HL-60 (cell line): ENCODE results near the gene SAP130.

Experiments used
- DNase-seq, 2 experiments: peaks; one replicate each; pipeline ENCODE4 v3.0.0-alpha.2; 2010 to 2020; ENCODE audit warnings: low read depth in 1 of 2, low spot score in 1 of 2
- H3K27ac ChIP-seq: fragments of 250-450 bp; sonication (Bioruptor Pico); replicated peaks from 2 replicates; pipeline ENCODE4 v1.5.1; 2020; ENCODE audit warnings: mild to moderate bottlenecking, moderate library complexity
- H3K27me3 ChIP-seq: fragments of 250-450 bp; sonication (Bioruptor Pico); 2 replicates; pipeline ENCODE4 v1.5.1; 2021; ENCODE audit warnings: mild to moderate bottlenecking, moderate library complexity; ENCODE audit not compliant: insufficient read depth, poor library complexity, severe bottlenecking
- H3K4me3 ChIP-seq: replicated peaks from 2 replicates; pipeline ENCODE4 v1.5.1; 2011; ENCODE audit warnings: mild to moderate bottlenecking, control low read depth, low read length; ENCODE audit not compliant: insufficient read depth
- GABPA ChIP-seq: IDR thresholded peaks from 2 replicates; pipeline ENCODE4 v1.6.1; 2012; ENCODE audit warnings: low read depth
- POLR2AphosphoS5 ChIP-seq: IDR thresholded peaks from 2 replicates; pipeline ENCODE4 v1.6.1; 2012; ENCODE audit warnings: low read depth
- SPI1 ChIP-seq: IDR thresholded peaks from 2 replicates; pipeline ENCODE4 v1.6.1; 2012; ENCODE audit warnings: low read depth, mild to moderate bottlenecking, borderline replicate concordance
- TF ChIP-seq, protein P1 (sequence below): IDR thresholded peaks from one replicate; pipeline ENCODE4 v1.5.1; 2011; ENCODE audit warnings: low read length, control low read depth, inconsistent platforms; ENCODE audit not compliant: insufficient read depth
- TF ChIP-seq, protein P2 (sequence below): IDR thresholded peaks from 2 replicates; pipeline ENCODE4 v1.6.1; 2012; ENCODE audit warnings: low read depth; ENCODE audit not compliant: insufficient replicate concordance

The SAP130 gene

GRCh38 chr2:127991742-127992141 is 36.1 kb downstream of the SAP130 start:
- Histone ChIP-seq H3K4me3 (no peak overlapping the region), H3K27me3 (no peaks in the 10 kb centered on the region), H3K27ac (no peak overlapping the region)
- DNase-seq = no peak
- TF ChIP-seq, protein P1, sequence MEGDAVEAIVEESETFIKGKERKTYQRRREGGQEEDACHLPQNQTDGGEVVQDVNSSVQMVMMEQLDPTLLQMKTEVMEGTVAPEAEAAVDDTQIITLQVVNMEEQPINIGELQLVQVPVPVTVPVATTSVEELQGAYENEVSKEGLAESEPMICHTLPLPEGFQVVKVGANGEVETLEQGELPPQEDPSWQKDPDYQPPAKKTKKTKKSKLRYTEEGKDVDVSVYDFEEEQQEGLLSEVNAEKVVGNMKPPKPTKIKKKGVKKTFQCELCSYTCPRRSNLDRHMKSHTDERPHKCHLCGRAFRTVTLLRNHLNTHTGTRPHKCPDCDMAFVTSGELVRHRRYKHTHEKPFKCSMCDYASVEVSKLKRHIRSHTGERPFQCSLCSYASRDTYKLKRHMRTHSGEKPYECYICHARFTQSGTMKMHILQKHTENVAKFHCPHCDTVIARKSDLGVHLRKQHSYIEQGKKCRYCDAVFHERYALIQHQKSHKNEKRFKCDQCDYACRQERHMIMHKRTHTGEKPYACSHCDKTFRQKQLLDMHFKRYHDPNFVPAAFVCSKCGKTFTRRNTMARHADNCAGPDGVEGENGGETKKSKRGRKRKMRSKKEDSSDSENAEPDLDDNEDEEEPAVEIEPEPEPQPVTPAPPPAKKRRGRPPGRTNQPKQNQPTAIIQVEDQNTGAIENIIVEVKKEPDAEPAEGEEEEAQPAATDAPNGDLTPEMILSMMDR = no peak
- TF ChIP-seq SPI1 (no peak), POLR2AphosphoS5 (no peak), GABPA (no peak)
- TF ChIP-seq, protein P2, sequence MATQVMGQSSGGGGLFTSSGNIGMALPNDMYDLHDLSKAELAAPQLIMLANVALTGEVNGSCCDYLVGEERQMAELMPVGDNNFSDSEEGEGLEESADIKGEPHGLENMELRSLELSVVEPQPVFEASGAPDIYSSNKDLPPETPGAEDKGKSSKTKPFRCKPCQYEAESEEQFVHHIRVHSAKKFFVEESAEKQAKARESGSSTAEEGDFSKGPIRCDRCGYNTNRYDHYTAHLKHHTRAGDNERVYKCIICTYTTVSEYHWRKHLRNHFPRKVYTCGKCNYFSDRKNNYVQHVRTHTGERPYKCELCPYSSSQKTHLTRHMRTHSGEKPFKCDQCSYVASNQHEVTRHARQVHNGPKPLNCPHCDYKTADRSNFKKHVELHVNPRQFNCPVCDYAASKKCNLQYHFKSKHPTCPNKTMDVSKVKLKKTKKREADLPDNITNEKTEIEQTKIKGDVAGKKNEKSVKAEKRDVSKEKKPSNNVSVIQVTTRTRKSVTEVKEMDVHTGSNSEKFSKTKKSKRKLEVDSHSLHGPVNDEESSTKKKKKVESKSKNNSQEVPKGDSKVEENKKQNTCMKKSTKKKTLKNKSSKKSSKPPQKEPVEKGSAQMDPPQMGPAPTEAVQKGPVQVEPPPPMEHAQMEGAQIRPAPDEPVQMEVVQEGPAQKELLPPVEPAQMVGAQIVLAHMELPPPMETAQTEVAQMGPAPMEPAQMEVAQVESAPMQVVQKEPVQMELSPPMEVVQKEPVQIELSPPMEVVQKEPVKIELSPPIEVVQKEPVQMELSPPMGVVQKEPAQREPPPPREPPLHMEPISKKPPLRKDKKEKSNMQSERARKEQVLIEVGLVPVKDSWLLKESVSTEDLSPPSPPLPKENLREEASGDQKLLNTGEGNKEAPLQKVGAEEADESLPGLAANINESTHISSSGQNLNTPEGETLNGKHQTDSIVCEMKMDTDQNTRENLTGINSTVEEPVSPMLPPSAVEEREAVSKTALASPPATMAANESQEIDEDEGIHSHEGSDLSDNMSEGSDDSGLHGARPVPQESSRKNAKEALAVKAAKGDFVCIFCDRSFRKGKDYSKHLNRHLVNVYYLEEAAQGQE = no peak

- DNase-seq = no peak
- TF ChIP-seq, protein P1 = no peak
- no peak for TF ChIP-seq SPI1
- TF ChIP-seq GABPA = no peak
- TF ChIP-seq POLR2AphosphoS5 = no peak
Measured at GRCh38 chr2:127986548-127987079, 41.2 kb downstream of the SAP130 start.

DNA sequence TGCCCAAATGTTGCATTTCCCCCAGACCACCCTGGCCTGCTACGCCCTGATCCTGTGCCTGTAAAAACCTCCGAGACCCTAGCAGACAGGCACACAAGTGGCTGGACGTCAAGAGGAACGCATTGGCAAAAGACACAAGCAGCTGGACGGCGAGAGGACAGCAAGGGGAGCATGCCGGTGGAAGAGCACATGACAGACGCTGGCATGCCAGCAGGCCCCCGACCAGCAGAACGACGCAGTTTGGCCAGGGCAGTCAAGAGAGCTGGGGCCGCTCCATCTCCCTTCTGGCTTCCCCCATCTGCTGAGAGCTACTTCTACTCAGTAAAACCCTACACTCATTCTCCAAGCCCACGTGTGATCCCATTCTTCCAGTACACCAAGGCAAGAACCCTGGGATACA is 42.1 kb downstream of the SAP130 start:
- Histone ChIP-seq H3K27me3 (no peaks in the 10 kb centered on the region), H3K27ac (no peak overlapping the region), H3K4me3 (no peak overlapping the region)
- TF ChIP-seq, protein P2 = no peak
- TF ChIP-seq POLR2AphosphoS5 (no peak), GABPA (no peak), SPI1 (no peak)
- TF ChIP-seq, protein P1 = no peak
- no peak for DNase-seq

More at GRCh38 chr2:127986548-127987079, 41.2 kb downstream of the SAP130 start:
- no peaks in the 10 kb centered on the region for H3K27me3 ChIP-seq
- H3K27ac ChIP-seq = no peak overlapping the region
- H3K4me3 ChIP-seq = no peak overlapping the region
